Breast epithelium (tissue), 3 donors: ENCODE measurements around the gene RYR1.

Experiments
- POLR2A ChIP-seq: fragments of 450-650 bp; IDR thresholded peaks from one replicate; pipeline ENCODE4 v1.6.1; 2016; ENCODE audit warnings: antibody characterized with exemption, mild to moderate bottlenecking, moderate library complexity
- TF ChIP-seq, protein P1 (sequence below), 3 donors: fragments of 450-650 bp; IDR thresholded peaks; one replicate each; pipeline ENCODE4 v1.5.1; 2016 to 2017; ENCODE audit warnings: antibody characterized with exemption in 3 of 3, mild to moderate bottlenecking in 3 of 3, moderate library complexity in 3 of 3

DNA sequence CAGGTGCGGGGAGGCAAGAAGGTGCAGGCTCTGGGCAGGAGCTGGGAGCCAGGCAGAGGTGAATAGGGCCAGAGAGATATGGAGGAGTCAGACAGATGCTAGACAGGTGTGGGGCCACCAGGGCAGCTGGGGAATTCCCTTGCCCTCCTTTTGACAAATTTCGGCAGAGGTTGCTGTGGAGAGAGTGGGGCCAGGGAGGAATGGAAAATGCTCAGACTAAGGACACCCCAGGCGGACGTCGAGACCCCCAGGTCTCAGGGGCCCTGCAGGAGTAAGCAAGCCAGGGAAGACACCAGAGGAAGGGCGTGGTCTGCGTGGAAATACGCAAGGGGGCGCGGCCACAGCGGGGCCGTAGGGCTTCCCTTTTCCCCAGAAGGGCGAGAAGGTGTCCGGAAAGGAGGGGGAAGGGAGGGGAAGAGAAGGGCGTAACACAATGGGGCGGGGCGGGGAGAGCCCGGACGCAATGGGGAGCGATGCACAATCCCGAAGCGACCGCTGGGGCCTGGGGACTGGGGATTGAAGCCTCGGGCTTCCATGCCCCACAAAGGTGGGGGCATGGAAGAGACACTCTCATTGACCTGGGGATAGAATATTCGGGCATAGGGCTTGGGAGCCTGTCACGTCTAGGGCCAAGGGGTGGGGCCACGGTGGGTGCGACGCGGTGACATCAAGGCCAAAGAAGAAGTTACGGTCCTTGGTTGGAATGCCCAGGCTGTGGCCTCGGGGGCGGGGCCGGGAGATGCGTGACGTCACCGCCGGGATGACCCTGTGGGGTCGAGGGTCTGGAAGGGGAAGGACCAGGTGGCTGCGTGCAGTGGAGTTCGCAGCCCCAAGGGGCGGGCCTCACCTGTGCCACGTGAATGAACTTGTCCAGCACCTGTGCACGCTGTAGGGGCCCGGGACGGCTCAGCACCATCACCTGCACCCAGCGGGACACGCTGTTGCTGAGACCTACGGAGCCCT is 15.7 kb upstream of the RYR1 start:
- TF ChIP-seq POLR2A: no peak
- TF ChIP-seq, protein P1, sequence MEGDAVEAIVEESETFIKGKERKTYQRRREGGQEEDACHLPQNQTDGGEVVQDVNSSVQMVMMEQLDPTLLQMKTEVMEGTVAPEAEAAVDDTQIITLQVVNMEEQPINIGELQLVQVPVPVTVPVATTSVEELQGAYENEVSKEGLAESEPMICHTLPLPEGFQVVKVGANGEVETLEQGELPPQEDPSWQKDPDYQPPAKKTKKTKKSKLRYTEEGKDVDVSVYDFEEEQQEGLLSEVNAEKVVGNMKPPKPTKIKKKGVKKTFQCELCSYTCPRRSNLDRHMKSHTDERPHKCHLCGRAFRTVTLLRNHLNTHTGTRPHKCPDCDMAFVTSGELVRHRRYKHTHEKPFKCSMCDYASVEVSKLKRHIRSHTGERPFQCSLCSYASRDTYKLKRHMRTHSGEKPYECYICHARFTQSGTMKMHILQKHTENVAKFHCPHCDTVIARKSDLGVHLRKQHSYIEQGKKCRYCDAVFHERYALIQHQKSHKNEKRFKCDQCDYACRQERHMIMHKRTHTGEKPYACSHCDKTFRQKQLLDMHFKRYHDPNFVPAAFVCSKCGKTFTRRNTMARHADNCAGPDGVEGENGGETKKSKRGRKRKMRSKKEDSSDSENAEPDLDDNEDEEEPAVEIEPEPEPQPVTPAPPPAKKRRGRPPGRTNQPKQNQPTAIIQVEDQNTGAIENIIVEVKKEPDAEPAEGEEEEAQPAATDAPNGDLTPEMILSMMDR (IDR thresholded peaks at IDR 0.05): peak in 1 of 3 donors; percentile 10
